Pancreas (tissue), 10 donors: ENCODE data around the gene NOL9. TPM values are rescaled to one million over a fixed set of nuclear protein-coding genes. Genes with fewer than 3 reads are reported as not detected.

Source experiments
- ATAC-seq, 4 donors: fragments of 200-7000 bp; cut with Tn5 transposase; one replicate each; pipeline versions ENCODE4 v1.8.0 to v1.9.1; 2020; ENCODE audit warnings: mild to moderate bottlenecking in 4 of 4, moderate library complexity in 4 of 4
- DNase-seq, 6 donors: peaks; one replicate each; pipeline ENCODE4 v3.0.0-alpha.2; 2020
- FAIRE-seq: peaks from 2 replicates; lab custom pipeline; 2012; peaks lifted over from hg19 to GRCh38; lab: Jason Lieb, UNC
- H3K27ac ChIP-seq, 4 donors: fragments of 200-600 bp; sonication (generic); 1 replicate in 3 of 4; 2 replicates in 1 of 4; pipeline versions ENCODE4 v1.5.0 to v1.8.0; 2020
- H3K27me3 ChIP-seq, 4 donors: fragments of 200-600 bp; one replicate each; pipeline ENCODE4 v1.8.0; 2021
- H3K36me3 ChIP-seq, 3 donors: fragments of 200-600 bp; sonication (generic) in 1 of 3; one replicate each; pipeline versions ENCODE4 v1.5.0 to v1.8.0; 2020 to 2021
- H3K4me1 ChIP-seq, 3 donors: fragments of 200-600 bp; one replicate each; pipeline ENCODE4 v1.8.0; 2021
- H3K4me3 ChIP-seq, 4 donors: fragments of 200-600 bp; sonication (generic) in 2 of 4; one replicate each; pipeline versions ENCODE4 v1.5.0 to v1.8.0; 2020 to 2021
- H3K9me3 ChIP-seq, 4 donors: fragments of 200-600 bp; one replicate each; pipeline ENCODE4 v1.8.0; 2021
- WGBS, 2 donors: extraction: QIAGEN DNeasy Blood & Tissue Kit; methylation state at CpG; one replicate each; pipeline ENCODE4 v1.1.7; 2013; 5-methylcytosine and 5-hydroxymethylcytosine counted together
- intact Hi-C, 3 donors: fragments of 100-400 bp; cut with DNase I; formaldehyde crosslinking; loops; one replicate each; pipeline versions ENCODE4 v1.11.1 to v1.14.2; 2022
- polyA plus RNA-seq, 2 donors: library from polyadenylated mRNA; stranded (reverse); fragments of 200-250 nt; gene quantifications; one replicate each; pipeline ENCODE4 v1.2.3, GENCODE V29; 2013
- total RNA-seq, 6 donors: library from RNA; stranded (reverse); fragmentation: NEBNext Ultra II Directional in 4 of 6; extraction: Animal tissue kit (Norgen Biotek cat#: 25700) in 4 of 6; gene quantifications; one replicate each; pipeline versions ENCODE4 v1.2.1 to v1.2.4, GENCODE V29; 2021 to 2023
- TF ChIP-seq, protein P1 (sequence below), 4 donors: fragments of 200-600 bp; sonication (generic) in 3 of 4; IDR thresholded peaks; one replicate each; pipeline versions ENCODE4 v1.5.0 to v1.8.0; 2021; ENCODE audit warnings: antibody characterized with exemption in 4 of 4
- donor health status: healthy with polysubstance abuse.
- donor health status: DM: no; HTN: no; CAD: no; lungs with moderate emphysema.
- donor health status: DM: no; HTN: no; CAD: no.
- donor health status: control.
- donor health status: control.
- donor health status: Bipolar disorder and iron deficiency.
- donor health status: DM: yes; HTN: yes; CAD: no.
- donor health status: DM: no; HTN: no; CAD: no.
- donor health status: DM: no; HTN: no; CAD: no.
- donor health status: DM: yes; HTN: yes; CAD: no.

NOL9 gene
- total and polyA plus RNA-seq, 8 donors, result 7.5 to 15.1 (median 11.4) TPM

- intact Hi-C loops, result no loop called here
- Histone ChIP-seq H3K4me1 (no peaks in the 10 kb centered on the region), H3K4me3 (no peak overlapping the region), H3K36me3 (no peaks in the 10 kb centered on the region), H3K27ac (no peak overlapping the region), H3K27me3 (no peaks in the 10 kb centered on the region), H3K9me3 (no peaks in the 10 kb centered on the region)
- TF ChIP-seq, protein P1, sequence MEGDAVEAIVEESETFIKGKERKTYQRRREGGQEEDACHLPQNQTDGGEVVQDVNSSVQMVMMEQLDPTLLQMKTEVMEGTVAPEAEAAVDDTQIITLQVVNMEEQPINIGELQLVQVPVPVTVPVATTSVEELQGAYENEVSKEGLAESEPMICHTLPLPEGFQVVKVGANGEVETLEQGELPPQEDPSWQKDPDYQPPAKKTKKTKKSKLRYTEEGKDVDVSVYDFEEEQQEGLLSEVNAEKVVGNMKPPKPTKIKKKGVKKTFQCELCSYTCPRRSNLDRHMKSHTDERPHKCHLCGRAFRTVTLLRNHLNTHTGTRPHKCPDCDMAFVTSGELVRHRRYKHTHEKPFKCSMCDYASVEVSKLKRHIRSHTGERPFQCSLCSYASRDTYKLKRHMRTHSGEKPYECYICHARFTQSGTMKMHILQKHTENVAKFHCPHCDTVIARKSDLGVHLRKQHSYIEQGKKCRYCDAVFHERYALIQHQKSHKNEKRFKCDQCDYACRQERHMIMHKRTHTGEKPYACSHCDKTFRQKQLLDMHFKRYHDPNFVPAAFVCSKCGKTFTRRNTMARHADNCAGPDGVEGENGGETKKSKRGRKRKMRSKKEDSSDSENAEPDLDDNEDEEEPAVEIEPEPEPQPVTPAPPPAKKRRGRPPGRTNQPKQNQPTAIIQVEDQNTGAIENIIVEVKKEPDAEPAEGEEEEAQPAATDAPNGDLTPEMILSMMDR (IDR thresholded peaks at IDR 0.05), result no peak
- ATAC-seq, result no peak
- 78 to 81% methylated on average over 31 of the region's 31 CpGs for WGBS, 2 donors
- peak in 1 of 6 donors; percentile 44 for DNase-seq
- no peak for FAIRE-seq
These were observed 48.7 kb downstream of the NOL9 start for GRCh38 chr1:6505367-6506209.

GRCh38 chr1:6504887-6505286 is 49.4 kb downstream of the NOL9 start:
- Histone ChIP-seq H3K36me3 (no peaks in the 10 kb centered on the region), H3K27ac (no peak overlapping the region), H3K4me1 (no peaks in the 10 kb centered on the region), H3K9me3 (no peaks in the 10 kb centered on the region), H3K4me3 (no peak overlapping the region), H3K27me3 (no peaks in the 10 kb centered on the region)
- no peak for DNase-seq
- TF ChIP-seq, protein P1 (IDR thresholded peaks at IDR 0.05), result no peak
- ATAC-seq, result no peak
- 84 to 90% methylated on average over 15 of the region's 15 CpGs for WGBS, 2 donors
- intact Hi-C loops, result no loop called here
- FAIRE-seq, result no peak

GRCh38 chr1:6503884-6504602 is 50.3 kb downstream of the NOL9 start:
- H3K4me1 ChIP-seq, result no peaks in the 10 kb centered on the region
- ATAC-seq (no peak), DNase-seq (peak in 1 of 6 donors; percentile 50), FAIRE-seq (no peak)
- H3K27ac ChIP-seq, result no peak overlapping the region
- H3K36me3 ChIP-seq, result no peaks in the 10 kb centered on the region
- TF ChIP-seq, protein P1 (IDR thresholded peaks at IDR 0.05), result no peak
- H3K27me3 ChIP-seq, result no peaks in the 10 kb centered on the region
- no peak overlapping the region for H3K4me3 ChIP-seq
- intact Hi-C loops, result no loop called here
- 76 to 78% methylated on average over 19 to 20 of the region's 20 CpGs for WGBS, 2 donors
- H3K9me3 ChIP-seq, result no peaks in the 10 kb centered on the region

DNA sequence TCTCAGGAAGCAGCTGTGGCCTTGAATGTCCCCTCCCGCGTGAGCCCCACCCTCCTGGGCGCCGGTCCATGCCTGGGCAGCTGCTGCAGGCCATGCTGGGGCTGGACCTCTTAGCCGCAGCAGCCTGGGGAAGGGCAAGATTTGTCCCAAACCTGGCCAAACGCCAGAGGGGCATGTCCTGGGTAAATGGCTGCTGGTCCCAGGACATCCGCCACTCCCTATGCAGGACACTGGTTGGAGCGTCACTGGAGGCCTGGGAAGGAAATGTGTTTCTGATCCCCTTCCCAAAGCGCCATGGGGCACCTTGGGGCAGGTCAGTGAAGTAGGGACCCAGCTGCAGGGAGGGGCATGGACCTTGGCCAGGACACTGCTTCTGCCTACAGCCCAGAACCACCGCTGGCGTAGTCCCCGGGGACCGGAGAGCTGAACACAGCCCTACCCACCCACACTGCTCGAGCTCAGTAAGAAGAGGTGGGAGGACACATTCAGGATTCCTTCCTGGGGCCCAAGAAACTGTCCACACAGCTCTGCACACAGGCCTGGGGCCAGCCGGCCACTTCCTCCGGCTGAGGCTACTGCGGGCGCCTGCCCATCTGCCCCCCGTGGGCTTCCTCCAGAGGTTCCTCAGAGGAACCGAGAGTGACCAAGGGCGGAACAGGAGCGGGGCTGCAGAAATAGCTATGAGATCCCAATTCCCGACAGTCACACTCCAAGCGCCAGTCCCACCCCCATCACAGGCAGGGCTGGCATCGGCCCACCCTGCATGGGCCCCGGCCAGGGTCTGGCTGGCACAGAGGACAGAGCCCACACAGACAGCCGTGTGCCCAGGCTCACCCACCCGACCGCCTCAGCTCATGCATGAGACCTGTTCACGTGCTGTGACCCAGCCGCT is 52.1 kb downstream of the NOL9 start:
- Histone ChIP-seq H3K9me3 (no peaks in the 10 kb centered on the region), H3K4me3 (no peak overlapping the region), H3K27me3 (no peaks in the 10 kb centered on the region), H3K4me1 (no peaks in the 10 kb centered on the region), H3K36me3 (no peaks in the 10 kb centered on the region), H3K27ac (no peak overlapping the region)
- FAIRE-seq, result no peak
- peak in 2 of 4 donors; percentile 18 to 40 for ATAC-seq
- peak in 1 of 6 donors; percentile 53 for DNase-seq
- TF ChIP-seq, protein P1 (IDR thresholded peaks at IDR 0.05), result no peak
- intact Hi-C loops, result no loop called here
- 64 to 70% methylated on average over 31 of the region's 31 CpGs for WGBS, 2 donors
